ENCODE results near the gene IMPDH1.

IMPDH1 gene

GRCh38 chr7:128387216-128388144 is 22.3 kb downstream of the IMPDH1 start:
- no peak for DNase-seq (ENCODE audit: low read depth, low spot score)

- DNase-seq (ENCODE audit: low read depth, low spot score) = no peak
Measured at GRCh38 chr7:128385988-128386925, 23.5 kb downstream of the IMPDH1 start.

- no peak for DNase-seq (ENCODE audit: low read depth, low spot score)
Measured at GRCh38 chr7:128384726-128385125, 25.1 kb downstream of the IMPDH1 start.

DNA sequence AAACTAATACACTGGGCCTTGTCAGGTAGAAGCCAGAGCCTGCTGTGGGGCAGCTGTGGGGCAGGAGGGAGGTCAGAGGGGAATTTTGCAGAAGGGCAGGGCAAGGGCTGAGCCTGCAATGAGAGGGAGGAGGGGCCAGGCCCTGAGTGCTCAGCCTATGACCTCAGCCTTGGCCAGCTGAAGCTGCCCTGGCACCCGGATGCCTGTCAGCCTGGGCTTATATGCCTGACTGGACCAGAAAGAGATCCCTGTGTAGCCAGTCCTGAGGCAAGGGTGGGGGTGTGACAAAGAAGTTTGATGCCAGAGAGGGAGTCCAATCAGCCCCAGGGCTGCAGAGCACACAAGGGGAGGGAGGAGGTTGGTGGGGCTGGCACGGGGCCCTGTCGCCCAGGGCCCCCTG is 26.0 kb downstream of the IMPDH1 start:
- DNase-seq (ENCODE audit: low read depth, low spot score) = no peak

DNA sequence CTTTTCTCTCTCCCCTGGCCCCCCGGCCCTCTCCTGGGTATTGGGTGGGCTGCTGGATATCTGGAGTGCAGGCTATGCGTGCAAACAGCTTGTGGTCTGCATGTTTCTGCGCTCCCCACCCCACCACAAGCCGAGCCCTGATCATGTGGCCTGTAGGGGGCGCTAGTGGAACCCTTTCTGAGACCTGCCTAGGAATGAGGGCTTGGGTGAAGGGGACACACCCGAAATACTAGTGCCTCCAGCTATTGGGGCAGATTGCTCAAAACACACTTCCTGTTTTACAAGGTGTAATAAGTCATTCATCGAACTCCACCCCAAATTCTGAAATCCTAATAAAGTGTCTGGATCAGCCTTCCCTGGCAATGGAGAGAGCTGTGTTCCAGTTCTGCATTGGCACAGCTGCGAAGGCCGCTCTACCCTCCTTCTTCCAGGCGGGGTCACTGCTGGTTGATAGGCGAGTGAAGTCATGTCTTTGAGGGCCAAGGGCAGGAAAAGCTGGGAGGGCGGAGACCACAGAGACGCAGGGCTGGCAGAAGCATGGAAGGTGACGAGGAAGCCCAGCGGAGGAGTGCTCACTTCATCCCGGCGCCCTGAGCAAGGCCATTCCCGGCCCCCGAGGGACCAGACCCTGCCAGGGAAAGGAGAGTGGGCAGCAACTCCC is 28.5 kb downstream of the IMPDH1 start:
- DNase-seq (ENCODE audit: low read depth, low spot score) = no peak

DNA sequence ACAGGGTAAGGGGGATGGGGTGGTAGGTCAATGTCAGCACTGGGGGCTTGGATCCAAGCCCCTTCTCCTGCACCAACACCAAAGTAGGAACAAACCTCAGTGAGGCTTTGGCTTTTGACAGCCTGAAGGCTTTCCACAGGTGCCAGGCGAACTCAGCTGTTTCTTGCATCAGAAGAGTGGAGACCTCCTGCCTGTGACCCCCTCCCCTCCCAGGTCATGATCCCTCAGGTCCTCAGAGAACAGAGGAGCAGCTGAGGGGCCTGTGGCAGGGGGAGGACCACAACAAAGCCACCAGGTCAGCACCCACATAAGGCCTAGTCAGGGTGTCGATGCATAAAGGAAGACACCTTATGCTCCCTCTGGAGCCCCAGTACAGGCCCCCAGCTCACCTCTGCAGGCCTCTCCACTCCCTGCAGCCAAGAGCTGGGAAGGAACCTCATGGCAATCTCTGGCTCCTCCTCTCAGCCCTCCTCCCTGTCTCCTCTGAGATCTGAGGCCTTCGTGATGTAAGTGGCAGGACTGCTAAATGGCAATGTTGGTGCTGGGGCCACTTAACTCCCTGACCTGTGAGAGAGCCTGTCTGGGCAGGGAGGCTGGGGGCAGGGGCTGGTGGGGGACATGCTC is 29.2 kb downstream of the IMPDH1 start:
- DNase-seq (ENCODE audit: low read depth, low spot score) = no peak

DNA sequence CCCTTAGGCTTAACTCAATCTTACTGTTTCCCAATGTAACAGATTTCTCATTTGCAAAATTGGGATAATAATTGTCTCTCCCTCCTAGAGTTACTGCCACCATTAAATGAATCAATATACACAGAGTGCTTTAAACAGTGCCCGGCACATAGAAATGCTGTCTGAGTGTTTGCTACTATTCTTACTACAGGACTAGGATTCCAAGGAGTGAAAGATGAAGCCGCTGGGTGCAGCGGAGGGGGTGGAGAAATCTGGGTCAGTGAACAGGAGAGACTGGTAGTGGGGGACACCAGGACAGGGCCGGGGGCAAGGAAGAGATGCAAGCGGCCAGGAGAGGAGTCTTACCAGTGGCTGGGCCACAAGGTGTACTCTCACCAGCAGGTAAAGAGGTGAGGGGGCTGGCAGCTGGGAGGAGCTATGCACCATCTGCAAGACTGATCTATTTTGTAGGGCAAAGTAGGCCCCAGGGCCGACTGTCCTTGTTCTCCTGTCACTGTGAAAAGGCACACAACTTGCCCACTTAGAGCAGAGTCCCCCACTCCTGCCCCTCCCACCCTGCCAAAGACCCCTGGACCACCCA is 29.8 kb downstream of the IMPDH1 start:
- no peak for DNase-seq (ENCODE audit: low read depth, low spot score)

DNA sequence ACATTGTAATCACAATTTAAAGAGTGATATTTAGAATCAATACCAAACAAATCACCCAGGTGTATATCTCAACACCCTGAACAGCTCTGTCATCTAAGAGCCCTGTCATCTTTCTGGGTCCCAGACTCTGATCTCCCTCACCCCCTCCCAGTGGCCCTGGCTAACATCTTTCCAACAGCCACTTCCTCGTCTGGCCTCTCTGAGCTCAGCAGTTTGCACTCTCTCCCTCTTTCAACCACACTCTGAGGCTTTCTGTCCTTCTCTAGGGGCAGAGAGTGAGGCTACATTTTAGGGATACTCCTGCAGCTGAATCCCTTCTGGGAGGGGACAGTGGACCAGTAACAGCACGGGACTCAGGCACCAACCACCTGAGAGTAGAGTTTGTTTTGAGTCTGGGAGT is 31.1 kb downstream of the IMPDH1 start:
- DNase-seq (ENCODE audit: low read depth, low spot score) = no peak

DNA sequence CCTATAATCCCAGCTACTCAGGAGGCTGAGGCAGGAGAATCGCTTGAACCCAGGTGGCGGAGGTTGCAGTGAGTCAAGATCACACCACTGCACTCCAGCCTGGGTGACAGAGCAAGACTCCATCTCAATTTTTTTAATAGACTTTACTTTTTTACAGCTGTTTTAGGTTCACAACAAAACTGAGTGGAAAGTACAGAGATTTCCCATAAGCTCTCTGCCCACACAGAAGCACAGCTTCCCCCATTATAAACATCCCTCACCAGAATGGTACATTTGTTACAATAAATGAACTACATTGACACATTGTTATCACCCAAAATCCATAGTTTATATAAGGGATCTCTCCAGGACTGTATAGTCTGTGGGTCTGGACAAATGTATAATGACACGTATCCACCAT is 33.7 kb downstream of the IMPDH1 start:
- DNase-seq (ENCODE audit: low read depth, low spot score) = no peak

DNA sequence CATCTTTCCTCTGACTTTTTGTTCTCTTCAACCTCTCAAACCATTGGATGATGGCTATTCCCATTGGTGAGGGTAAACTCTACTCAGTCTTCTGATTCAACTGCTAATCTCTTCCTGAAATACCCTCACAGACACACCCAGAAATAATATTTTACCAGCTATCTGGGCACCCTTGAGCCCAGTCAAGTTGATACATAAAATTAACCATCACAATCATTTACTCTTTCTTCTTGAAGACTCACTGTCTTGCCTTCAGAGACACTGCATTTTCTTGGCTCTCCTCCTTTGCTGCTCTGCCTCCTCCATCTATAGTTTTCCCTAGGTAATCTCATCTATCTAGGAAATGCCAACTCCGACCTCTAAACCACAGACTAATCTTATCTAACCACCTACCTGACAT is 35.7 kb downstream of the IMPDH1 start:
- DNase-seq (ENCODE audit: low read depth, low spot score) = no peak

- DNase-seq (ENCODE audit: low read depth, low spot score) = no peak
Measured at GRCh38 chr7:128373606-128374005, 36.2 kb downstream of the IMPDH1 start.

DNA sequence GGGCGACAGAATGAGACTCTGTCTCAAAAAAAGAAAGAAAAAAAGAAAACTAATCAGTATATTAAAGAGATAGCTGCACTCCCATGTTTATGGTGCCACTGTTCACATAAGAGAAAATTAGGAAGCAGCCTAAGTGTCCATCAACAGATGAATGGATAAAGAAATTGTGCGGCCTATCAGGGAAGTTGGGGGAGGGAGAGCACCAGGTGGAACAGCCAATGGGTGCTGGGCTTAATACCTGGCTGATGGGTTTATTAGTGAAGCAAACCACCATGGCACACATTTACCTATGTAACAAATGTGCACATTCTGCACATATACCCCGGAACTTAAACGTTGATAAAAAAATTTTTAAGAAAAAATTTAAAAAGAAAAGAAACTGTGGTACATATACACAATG is 39.3 kb downstream of the IMPDH1 start:
- DNase-seq (ENCODE audit: low read depth, low spot score) = no peak

DNA sequence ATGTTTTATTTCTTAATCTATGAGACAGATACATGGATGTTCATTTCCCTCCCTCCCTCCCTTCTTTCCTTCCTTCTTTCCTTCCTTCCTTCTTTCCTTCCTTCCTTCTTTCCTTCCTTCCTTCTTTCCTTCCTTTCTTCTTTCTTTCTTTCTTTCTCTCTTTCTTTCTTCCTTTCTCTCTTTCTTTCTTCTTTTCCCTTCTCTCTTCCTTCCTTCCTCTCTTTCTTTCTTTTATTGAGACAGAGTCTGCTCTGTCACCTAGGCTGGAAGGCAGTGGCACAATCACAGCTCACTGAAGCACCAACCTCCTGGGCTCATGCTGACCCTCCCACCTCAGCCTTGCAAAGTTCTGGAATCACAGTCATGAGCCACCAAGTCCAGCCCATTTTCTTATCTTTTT is 42.8 kb downstream of the IMPDH1 start:
- DNase-seq (ENCODE audit: low read depth, low spot score) = no peak

GRCh38 chr7:128366300-128366699 is 43.5 kb downstream of the IMPDH1 start:
- no peak for DNase-seq (ENCODE audit: low read depth, low spot score)

GRCh38 chr7:128365432-128365831 is 44.4 kb downstream of the IMPDH1 start:
- DNase-seq (ENCODE audit: low read depth, low spot score) = no peak

GRCh38 chr7:128364166-128364870 is 45.5 kb downstream of the IMPDH1 start:
- DNase-seq (ENCODE audit: low read depth, low spot score) = no peak

GRCh38 chr7:128363261-128363721 is 46.5 kb downstream of the IMPDH1 start:
- no peak for DNase-seq (ENCODE audit: low read depth, low spot score)

DNA sequence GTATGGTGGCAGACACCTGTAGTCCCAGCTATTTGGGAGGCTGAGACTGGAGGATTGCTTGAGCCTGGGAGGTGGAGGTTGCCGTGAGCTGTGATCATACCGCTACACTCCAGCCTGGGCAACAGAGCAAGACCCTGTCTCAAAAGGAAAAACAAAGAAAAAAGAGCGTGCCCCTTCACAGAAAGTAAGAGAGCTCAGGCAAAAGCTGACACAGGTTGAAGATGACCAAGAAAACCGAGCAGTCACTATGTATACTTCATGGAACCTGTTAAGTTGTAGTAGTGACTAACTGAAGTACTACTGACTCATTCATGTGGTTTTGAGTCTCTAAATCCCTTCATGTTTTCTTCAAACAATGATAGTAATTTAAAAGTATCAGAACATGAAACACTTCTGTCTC is 47.1 kb downstream of the IMPDH1 start:
- DNase-seq (ENCODE audit: low read depth, low spot score) = no peak

DNA sequence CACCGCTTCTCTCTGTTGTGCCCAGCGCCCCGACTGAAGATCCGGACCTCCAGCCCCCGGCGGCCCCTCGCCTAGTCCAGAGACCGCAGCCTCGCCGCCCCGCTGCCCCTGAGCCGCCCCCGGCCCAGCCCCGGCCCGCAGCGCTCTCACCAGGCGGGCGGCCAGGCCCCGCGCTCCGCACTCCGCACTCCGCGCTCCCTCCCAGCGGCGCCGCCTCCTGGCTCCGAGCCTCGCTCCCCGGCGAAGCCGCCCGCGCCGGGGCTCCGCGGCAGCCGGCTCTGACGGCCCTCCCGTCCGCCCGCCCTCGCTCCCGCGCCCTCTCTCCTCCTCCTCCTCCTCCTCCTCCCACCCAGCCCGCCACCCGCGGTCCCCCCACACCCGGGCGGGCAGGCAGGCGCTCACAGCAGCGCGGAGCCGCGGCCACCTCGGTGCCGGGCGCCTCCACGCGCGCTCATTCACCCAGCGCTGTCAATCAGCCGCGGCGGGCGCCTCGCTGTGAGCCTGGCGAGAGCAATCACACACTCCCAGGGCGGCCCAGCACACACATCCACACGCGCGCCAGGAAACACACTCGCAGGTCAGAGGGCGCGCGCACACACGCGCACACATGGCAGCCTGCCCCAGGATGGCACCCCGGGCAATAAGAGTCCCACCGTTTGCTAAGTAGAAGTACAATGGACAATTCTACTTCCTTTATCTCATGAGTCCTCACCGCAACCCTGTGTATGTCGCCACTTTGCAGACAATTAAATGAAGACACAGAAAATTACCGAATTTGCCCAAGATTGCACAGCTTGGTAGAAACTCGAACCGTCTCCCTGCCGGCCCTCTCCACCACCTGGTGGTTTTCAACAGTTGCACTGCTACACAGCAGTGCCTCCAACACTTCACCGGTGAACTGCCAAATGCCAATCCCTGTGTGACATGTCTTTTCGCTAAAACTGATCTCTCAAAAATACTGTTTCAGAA is 48.1 kb downstream of the IMPDH1 start, which contains the start of gene PRRT4:
Gene PRRT4 (minus strand): TSS at position 280 of the 969 bp plus-strand sequence.
- no peak for DNase-seq (ENCODE audit: low read depth, low spot score)

Measured in iPS DF 19.7 (cell line).